NCI-H345 treated with DMSO at 0.1 percent for 48 hours (cell line): ENCODE results near the gene SAXO1.

Source experiments
- DNase-seq: peaks from one replicate; lab custom pipeline; 2025; ENCODE audit not compliant: unreplicated experiment; lab: John Stamatoyannopoulos, UW

The SAXO1 gene

GRCh38 chr9:18920141-18921084 is 112.6 kb downstream of the SAXO1 start:
- no peak for DNase-seq

DNA sequence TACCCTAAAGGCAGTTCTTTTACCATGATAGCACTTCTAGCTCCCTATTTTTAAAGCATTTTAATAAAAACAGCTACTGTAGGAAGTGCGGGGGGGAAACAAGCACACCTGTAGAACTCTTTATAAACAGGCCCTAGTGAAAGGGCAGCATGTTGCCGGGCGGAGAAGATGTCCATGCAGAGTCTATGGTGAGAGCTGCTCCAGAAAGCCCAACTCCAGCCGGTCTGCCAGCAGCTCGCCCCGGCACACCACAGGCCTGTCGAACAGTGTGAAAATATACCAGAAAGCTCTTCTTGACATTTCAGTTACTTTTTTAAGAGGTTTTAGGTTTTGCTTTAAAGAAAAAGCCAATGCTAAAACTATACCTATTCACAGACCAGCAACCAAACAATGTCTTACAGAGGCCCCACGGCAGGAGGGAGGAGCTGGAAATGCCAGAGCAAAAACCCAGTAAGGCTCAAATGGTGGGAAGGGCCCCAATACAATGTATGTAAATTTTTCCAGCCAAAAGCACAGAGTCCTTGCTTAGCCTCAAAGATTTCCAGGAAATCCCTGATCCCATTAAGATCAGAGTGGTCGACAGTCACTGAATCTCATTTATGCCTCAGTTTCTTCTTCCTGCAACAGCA is 121.2 kb downstream of the SAXO1 start:
- no peak for DNase-seq

GRCh38 chr9:18910916-18911315 is 122.1 kb downstream of the SAXO1 start:
- DNase-seq: peak; percentile 46

DNA sequence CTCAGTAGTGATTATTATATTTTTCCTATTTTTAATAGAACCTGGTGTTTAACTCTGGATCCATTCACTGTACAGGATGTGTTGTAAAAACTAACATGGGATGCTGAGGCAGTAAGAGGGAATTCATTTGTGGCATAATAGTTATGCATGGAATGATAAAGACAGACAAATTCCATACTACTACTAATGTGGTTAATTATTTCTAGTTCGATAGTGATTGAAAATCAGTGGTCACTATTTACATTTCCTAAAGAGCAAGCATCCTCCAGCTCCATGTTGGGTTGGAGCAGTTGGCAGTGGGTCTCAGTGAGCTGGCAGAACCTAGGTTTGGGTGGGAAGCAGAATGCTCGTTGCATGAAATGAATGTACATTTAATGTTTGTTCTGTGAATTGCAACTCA is 122.6 kb downstream of the SAXO1 start:
- no peak for DNase-seq

GRCh38 chr9:18909140-18910018 is 123.6 kb downstream of the SAXO1 start:
- DNase-seq: no peak

DNA sequence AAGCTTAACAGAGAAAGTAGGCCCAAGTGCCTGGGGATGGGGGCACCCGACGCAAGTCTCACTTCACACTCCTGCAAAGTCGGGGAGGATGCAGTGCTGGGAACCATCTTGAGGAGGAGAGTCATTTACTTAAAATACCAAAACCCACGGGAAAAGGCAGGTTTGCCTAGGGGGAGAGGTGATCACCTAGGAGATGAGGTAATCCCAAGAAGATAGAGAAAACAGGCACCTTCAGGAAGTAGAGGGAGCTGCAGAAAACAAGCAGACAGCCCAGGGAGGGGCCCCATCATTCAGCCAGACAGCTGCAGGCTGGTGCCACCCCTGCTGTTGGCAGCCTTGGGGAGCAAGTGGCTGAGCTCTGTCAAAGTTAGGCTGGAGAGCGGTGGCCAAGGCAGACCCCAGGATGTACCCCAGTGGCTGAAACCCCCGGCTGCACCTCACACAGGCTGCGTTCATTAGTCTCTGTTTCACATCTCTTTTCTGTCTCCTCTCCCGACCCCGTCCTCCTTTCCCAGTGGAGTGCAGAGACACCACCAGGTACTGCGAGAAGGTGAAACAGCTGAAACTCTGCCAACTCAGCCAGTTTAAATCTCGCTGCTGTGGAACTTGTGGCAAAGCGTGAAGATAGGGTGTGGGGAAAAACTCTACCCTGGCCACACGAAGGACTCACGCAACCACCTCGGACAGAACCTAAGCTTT is 124.9 kb downstream of the SAXO1 start:
- no peak for DNase-seq

- DNase-seq: no peak
Measured at GRCh38 chr9:18906656-18907395, 126.2 kb downstream of the SAXO1 start.

- no peak for DNase-seq
Measured at GRCh38 chr9:18905883-18906629, 127.0 kb downstream of the SAXO1 start.

DNA sequence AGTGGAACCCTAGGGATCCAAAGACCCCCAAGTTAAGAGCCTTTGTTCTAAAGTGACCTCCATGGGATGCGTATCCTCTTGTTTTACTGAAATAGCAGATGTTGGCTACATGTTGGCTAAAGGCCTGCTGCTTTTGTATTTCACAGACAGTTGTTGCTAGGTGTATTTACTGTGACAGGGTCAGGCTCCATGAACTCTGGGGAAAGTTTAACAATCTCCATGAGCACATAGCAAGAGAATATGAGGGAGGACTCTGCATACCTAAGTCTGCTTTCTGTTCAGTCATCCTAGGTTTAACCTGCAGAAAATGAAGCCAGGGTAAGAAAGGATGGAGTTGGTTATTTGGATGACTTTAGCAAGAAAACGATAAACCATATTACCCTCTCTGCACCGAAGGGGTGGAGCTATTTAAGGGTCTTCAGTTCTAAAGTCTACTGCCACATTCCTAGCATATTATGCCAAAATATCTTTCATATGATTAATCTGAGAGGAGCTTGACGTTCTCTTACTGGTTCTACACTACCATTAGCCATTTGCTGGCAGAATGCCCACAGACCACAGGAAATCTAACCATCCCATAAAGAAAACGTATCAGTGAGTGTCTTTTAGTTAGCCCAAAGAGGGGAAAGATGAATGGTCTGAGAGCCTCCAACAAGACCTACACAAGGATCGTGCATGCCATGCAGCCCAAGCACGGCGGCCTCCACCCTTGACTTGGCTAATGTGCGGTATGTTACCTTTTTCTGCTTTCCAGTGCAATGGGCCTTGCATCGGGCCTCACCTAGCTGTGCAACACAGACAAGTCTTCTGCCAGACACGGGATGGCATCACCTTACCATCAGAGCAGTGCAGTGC is 127.8 kb downstream of the SAXO1 start:
- DNase-seq: no peak

DNA sequence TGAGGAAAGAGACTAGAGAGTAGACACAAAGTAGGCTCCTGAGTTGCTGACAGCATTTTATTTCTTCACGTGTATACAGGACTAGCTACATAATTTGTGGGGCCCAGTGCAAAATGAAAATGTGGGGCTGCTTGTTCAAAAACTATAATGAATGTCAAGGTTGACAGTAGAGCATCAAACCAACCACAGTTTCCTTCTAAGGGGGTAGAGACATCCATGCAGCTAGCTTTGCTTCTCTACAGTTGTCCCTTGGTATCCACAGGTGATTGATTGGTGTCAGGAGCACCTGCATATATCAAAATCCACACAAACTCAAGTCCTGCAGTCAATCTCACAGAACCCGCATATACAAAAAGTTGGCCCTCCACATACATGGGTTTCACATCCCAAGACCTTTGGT is 129.6 kb downstream of the SAXO1 start:
- DNase-seq: no peak

DNA sequence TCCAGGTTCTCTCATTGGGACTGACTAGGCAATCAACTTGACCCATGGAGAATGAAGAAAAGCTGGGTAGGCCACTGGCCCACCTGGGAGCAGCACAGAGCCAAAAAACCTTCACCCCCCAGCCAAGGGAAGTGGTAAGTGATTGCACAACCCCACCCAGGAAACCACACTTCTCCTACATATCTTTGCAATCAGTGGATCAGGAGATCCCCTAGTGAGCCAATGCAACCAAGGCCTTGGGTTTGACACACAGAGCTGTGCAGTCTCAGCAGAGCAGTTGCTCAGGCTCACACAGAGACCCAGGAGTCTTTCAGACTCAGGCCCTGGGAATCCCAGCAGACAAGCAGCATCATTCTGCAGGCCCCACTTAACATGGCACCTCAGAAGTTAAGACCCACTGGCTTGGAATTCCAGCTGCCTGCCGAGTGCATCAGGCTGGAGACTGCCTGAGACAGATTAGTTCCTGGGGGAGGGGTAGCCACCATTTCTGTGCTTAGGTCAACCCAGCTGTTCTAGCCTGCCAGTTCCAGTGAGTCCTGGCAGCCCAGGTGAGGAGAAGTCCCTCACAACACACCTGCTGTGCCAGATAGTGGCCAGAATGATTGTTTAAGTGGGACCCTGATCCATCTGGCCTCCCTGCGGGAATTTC is 136.4 kb downstream of the SAXO1 start:
- DNase-seq: no peak

DNA sequence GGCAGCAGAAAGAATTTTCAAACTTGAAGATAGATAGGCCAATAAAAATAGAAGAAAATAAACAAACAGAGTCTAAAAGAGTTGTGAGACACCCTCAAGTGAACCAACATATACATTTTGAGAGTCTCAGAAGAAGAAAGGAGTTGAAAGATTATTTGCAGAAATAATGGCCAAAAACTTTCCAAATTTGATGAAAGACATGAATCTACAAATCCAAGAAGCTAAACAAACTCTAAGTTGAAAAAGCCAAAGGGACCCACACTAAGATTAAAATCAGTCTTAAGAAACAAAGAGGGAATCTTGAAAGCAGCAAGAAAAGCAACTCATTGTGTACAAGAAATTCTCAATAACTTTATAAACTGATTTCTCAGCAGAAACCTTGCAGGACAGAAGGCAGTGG is 137.0 kb downstream of the SAXO1 start:
- DNase-seq: no peak

DNA sequence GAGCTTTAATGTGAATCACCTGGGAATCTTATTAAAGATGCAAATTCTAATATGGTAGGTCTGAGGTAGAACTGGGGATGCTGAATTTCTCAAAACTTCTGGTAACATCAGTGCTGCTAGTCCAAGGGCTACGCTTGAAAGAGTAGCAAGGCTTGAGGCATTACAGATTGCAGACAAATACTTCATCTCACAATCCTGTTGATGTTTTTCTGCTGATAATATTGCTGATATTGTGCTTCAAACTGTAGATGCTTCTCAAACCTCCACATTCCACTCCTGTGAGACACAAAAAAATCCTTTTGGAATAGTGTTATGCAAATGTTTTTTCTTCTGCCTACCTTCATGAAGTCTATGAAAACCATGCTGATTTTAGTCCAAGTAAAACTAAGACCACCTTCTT is 139.5 kb downstream of the SAXO1 start:
- no peak for DNase-seq

- no peak for DNase-seq
Measured at GRCh38 chr9:18893046-18893445, 140.0 kb downstream of the SAXO1 start.

DNA sequence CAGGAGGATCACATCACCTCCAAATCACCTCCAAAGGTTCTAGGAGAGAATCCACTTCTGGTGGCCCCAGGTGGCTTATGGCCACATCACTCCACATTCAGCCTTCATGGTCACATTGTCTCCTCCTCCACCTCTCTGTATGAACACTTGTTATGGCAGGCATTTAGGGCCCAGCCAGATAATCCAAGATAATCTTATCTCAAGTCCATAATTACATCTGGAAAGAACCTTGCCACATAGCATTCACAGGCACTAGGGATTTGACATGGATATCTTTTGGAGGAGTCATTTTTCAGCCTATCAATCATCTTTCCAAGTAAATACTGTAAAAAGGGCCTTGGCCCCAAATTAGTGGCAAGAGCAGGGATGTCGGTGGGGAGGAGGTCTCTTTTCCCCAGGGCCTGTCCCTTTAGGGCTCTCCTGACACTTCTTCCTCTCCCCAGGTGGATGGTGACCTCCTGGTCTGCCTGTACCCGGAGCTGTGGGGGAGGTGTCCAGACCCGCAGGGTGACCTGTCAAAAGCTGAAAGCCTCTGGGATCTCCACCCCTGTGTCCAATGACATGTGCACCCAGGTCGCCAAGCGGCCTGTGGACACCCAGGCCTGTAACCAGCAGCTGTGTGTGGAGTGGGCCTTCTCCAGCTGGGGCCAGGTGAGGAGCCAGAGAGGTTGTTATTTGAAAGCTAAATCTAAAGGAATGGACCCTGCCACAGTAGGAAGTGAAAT is 140.9 kb downstream of the SAXO1 start:
- no peak for DNase-seq

- no peak for DNase-seq
Measured at GRCh38 chr9:18890372-18890771, 142.6 kb downstream of the SAXO1 start.

DNA sequence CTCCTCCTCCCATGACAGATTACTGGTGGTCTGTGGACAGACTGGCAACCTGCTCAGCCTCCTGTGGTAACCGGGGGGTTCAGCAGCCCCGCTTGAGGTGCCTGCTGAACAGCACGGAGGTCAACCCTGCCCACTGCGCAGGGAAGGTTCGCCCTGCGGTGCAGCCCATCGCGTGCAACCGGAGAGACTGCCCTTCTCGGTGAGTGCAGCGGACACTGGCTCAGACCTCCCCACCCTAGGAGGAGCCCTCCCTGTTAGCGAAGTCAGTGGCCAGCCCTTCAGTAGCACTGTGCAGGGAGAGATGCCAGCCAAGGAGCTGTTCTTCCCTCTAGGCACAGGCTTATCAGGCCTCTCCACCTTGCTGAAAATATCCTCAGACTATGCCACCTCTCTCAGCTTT is 143.5 kb downstream of the SAXO1 start:
- no peak for DNase-seq
